Retina (tissue), 1 donor: Measurements from ENCODE around the gene ROBO4.
A peak's percentile ranks its signal among the peaks of the same experiment; 100 is the strongest.

ENCODE experiments used
- DNase-seq: peaks from one replicate; pipeline ENCODE4 v3.0.0-alpha.2; 2016

The ROBO4 gene

DNA sequence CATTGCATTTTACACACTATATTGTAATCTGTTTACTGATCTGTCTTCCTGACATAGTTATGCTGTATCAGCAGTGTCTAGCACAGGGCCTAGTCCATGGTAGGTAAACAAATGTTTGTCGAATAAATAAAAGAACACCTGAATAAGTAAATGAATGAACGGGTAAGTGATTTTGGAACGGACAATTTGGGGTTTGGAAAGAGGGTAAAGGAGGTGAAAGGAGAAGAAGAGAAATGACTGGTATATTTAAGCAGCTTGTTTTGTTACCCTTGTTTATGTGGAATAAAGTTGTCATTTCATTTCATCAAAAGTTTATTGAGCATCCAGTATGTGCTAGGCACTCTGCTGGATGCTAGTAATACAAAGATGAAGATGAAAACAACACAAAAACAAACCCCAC is 21.3 kb upstream of the ROBO4 start, which contains the start of gene HEPN1:
Gene HEPN1, plus strand, starts transcription at position 301 of the 400 bp plus-strand sequence.
- no peak for DNase-seq

DNA sequence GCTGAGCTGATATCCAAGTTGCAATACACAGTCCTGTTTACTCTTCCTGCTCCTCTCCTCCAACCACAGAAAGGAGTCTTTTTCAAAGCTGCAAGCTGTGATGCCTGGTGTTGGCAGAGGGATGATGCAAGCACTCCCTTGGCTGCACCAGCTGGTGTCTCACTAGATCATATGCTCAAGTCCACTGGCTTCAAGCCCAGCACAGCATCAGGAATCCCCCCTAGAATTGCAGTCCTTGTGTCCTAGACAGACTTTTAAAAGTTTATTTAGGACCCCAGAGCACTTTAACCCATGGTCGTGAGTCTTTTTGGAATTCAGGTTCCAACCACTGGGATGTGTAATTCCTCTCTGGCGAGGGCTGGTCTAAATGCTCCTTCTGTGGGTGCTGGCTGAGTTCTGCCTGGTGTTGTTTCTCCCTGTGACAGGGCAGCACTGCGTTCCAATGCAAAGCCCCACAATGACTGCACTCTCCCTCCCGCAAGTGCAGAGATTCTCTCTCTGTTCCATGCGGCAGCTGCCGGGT is 19.5 kb upstream of the ROBO4 start:
- DNase-seq, result no peak

DNA sequence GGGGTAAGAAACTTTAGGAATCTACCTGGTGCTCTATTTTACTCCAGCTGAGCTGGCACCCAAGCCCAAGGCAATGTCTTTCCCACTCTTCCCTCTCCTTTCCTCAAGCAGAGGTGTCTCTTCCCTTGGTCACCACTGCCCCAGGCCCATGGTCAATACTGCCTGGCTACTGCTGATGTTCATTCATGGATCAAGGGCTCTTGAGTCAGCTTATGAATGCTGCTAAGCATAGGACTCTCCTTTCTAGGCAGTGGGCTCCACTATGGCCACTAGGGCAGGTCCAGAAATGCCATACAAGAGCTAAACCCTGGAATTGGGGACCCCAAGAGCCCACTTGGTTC is 18.7 kb upstream of the ROBO4 start:
- DNase-seq, result no peak

DNA sequence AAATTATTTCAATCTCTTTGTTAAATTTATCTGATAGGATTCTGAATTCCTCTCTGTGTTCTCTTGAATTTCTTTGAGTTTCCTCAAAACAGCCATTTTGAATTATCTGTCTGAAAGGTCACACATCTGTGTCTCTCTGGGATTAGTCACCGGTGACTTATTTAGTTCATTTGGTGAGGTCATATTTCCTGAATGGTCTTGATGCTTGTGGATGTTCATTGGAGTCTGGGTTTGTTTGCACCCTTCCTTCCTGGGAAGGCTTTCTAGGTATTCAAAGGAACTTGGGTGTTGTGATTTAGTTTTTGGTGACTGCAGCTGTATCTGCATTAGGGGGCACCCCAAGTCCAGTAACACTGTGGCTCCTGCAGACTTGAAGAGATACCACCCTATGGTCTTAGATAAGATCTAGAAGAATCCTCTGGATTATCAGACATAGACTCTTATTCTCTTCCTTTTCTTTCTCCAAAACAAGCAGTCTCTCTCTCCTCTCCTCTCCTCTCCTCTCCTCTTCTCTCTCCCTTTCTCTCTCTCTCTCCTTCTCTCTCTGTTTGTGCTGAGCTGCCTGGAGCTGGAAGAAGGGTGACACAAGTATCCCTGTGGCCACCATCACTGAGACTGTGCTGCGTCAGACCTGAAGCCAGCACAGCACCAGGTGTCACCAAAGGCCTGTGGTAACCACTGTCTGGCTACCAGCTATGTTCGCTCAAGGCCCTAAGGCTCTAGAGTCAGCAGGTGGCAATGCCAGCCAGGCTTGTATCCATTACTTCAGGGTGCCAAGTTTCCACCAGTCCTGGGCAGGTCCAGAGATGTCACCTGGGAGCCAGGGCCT is 18.1 kb upstream of the ROBO4 start:
- no peak for DNase-seq

DNA sequence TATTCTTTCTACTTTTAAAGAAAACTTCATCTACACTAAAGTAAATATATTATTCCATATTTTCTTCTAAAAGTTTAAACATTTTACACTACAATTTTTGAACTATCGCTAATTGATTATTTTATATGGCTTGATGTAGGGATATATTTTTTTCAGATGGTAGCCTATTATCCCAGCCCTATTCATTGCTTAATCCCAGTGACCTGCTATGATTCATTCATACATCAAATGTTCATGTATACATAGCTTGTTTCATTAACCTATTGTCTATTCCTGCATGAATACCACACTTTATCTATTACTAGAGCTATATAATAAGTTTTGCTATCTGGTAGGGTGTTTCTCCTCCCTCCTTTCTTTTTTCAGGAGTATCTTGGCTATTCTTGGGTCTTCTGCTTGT is 5.0 kb upstream of the ROBO4 start:
- no peak for DNase-seq

DNA sequence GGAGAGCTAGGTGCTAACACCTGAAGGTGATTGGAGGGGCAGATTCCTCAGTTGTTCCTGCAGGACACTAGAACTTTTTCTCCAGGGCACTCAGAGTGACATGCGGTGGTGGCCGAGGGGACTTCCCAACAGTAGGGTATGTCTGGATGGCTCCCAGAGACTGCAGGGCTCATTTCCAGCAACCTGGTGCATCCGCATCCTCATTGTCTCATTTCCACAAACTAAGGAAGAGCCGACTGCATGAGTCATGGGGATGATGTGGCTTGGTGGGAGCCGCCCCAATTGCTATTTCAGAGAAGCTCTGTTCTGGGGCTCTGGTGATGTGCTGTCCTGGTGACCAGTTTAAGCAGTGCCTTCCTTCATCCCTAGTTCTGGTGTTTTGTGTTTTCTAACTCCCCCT is 2.8 kb upstream of the ROBO4 start:
- no peak for DNase-seq

DNA sequence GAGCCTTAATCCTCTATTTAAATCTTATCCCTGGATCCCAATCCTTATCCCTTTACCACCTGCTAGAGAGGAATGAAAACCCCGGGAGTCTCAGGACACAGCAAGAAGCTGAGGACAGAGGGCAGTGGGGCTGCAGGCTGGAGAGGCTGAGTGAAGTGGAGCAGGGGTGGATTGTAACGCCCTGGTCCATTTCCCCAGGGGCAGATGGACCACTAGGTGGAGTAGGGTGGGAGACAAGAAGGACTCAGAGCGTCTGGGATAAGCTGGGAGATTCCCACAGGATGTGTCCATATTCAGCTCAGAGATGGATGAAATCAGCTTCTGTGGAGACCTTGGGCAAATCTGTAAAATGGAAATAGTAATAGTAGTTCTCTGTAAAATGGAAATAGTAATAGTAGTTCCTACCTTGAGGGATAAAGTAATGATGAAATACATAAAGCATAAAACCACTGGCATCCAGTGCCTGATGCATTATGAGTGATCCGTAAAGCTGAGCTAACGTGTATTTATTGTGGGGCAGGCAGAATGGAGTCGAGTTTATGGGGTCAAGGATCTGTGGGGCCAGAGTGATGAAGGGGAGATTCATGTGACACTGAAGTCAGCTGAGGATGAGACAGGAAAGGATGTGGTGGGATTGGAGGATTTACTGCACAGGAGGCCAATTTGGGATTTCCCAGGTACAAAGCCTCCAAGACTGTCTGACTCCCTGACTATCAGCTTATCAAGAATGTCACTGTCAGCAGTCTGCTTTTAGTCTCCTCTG is 1.9 kb upstream of the ROBO4 start:
- DNase-seq, result no peak

DNA sequence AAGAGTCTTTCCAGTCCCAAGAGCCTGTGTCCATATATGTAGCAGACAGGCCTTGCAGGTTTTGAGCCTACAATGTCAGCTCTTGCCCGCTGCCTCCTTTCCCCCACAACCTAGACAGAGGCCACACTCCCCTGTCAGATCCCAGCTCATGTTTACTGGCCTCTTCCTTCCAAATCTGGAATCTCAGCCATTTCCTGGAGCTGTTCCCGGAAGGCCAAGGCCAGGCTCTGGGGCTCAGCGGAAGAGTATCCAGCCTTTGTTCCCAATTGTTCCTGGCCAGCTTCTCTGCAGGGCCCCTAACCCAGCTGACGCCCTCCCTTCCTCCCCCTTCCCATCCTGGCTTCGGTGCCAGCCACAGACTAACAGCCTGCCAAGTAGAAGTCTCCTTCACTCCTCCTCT is 1.0 kb upstream of the ROBO4 start:
- no peak for DNase-seq

DNA sequence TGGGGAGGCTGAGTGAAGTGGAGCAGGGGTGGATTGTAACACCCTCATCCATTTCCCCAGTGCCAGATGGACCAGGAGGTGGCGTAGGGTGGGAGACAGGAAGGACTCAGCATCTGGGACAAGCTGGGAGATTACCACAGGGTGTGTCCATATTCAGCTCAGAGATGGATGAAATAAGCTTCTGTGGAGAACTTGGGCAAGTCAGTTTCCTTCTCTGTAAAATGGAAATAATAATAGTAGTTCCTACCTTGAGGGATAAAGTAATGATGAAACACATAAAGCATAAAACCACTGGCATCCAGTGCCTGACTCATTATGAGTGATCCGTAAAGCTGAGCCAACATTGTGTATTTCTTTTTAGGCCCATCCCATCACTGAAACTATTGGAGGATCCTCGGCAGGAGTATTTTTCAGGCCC is 607 bp upstream of the ROBO4 start:
- no peak for DNase-seq

DNA sequence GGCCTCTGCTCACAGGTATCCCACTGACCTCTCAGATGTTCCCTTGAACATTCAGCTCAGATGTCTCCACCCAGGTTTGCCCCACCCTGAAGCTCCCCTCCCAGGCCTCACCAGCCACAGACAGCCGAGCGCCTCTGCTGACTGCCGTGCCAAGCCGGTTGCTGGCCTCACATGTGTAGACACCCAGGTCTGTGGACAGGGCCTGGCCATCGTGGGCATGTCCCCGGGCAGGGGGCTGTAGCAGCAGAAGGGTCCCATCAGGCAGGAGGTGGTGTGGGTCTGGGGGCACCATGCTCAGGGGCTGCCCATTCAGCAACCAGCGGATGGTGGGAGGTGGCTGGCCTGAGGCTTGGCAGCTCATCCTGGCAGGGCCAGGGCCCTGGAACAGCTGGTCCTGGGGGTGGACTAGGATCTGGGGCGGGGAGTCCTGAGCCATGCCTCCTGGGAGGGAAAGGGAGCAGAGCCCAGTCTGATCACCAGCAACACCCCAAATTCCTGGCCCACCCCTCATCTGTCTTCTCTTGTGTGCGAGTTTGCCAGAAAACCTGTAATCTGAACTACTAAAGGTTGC is 759 bp downstream of the ROBO4 start:
- no peak for DNase-seq

DNA sequence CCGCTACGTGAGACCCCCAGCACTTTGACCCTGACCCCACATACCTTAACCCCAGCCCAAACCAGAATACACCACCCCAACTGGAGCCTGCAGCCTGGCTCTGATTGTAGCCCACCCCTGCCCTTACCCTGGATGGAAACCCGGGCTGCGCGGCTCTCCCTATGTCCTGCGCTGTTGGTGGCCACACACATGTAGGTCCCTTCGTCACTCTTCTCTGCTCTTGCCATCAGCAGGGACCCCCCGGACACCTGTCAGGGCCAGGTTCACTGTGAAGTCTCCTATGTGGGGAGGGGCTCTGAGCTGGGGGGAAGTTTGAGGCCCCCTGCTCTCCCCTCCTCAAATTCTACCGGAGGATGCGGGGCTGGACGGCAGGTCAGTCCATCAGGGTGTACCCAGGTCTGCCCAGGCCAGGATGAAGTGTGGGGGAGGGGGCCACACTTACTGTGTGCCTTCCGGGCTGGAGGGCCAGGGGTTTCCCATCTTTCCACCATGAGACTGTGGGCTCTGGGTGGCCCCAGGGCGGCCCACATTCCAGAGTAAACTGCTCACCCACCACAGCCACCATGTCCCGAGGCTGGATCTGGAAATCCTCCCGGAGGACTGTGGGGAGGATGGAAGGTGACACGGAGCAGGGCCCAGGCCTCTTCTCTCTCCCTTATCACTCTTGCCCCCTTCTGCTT is 1.5 kb downstream of the ROBO4 start:
- DNase-seq, result no peak

DNA sequence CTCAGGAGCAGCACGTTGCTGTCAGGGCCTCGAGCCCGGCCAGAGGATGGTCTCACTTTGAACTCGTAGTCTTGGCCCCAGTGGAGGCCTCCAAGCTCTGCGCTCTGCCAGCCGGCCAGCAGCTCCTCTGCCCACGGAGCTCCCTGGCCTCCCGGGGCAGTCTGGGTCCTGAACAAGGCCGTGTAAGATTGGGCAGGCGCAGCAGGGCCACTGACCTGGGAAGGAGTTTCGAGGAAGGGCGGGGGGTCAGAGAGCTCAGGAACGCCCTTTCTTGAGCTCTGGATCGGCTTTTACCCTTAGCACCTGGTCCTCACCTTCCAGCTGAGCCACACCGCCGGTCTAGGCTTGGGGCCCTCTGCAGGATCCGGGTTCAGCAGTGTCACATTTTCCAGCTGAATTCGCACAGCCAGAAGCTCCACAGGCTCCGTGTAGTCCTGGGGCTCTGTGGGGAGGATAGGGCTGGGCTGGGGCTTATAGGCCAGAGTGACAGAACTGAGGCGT is 2.1 kb downstream of the ROBO4 start:
- no peak for DNase-seq

DNA sequence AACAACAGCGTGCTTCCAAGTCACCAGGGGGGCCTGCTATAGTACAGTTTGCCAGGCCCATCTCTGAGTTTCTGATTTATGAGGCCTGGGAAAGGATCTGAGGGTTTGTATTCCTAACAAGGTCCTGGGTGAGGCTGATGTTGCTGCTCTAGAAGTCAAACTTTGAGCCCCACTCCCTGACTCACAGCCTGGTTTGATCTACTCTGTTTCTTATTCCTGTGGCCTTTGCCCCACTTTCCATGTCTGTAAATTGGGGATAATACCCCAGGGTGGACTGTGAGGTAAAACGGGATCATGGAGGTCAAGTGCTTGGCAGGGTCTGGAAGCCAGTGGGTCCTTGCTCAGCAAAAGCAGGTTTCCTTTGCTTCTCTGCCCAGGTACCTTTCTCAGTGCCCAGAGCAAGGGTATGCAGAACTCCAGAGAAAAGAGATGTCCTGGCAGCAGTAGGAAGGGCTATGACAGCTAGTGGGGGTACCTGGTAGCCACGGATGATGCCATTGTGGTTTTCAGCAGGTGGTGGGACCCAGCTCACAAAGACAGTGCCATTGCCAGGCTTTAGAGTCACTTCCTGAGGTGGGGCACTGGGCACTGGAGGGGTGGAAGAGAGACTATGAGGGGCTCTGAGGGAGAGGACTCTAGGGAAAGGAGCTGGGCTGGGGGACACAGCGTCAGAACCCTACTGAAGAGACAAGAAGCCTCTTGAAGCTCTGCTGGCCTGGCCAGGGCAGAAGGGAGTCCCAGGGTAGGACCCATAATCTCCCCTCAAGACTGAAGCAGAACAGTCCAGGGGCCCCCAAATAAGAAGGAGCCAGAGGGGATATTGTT is 2.8 kb downstream of the ROBO4 start:
- DNase-seq, result no peak

DNA sequence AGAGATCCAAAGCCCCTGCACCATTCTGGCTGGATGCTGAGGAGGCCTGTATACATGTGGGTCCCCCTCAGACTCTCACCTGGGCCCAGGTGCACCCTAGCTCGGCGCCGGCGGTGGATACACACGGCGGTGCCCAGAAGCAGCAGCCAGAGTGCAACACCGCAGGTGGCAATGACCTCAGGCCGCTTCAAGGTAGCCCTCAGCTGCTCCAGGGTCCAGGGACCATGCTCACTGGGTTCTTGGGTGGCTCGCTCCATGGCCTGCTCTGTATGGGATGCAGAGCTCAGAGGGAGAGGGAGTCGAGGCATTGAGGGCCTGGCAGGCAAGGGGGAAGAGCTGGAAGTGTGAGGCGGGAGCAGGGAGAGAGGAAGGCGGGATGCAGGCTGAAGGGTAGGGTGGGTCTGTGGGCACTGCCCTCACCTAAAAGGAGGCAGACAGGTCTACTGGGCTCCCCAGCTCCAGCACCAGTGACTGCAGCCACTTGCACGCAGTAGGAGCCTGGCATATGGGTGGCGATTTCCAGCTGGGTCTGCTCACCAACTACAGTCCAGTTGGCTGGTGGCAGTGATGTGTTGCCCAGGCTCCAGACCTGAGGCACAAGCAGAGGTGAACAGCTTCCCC is 3.8 kb downstream of the ROBO4 start:
- DNase-seq, result no peak

DNA sequence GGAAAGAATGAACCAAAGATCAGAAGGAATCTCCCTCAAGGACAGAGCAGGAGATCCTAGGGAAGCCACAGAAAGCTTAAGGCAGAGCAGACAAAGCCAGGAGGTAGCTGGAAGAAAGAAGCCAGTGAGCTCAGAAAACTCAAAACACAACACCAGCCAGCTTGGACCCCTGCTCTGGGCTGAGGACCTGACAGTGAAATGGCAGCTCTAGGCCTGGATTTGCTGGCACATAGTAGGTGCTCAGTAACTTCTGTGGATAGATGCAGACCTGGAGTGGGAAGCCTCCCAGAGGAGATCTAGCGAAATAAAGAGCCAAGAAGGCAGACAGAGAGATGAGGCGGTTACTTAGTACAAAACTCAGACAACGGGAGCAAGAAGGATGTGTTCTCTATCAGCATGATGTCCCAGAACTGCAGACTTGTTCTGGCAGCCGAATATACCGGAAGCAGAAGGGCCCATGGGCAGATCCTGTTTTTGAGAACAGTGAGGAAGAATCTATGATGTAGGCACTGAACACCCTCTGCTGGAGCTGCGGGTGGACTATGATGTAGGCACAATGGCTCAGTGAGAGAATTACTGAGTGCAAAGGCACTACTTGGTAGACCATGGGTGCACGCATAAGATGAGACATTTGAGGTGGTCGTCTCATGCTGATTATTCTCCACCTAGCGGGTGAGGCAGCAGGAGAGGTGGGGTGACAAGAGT is 4.8 kb downstream of the ROBO4 start:
- DNase-seq, result no peak

DNA sequence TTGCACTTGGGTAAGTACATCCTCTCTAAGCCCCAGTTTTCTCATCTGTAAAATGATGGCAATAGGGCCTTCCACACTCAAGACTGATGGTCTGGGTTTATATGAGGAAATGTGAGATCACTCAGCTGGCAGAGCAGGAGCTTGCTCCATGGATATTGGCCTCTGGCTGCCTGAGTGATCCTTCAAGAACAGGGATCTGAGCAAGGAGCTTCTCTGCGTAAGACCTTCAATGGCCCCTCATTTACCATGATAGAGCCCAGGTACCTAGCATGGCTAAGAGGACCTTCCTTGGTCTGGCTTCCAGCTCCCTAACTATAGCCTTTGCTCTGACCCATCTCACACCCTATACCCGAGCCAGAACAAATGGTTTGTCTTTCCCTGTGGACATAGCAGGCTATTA is 5.5 kb downstream of the ROBO4 start:
- DNase-seq, result no peak

DNA sequence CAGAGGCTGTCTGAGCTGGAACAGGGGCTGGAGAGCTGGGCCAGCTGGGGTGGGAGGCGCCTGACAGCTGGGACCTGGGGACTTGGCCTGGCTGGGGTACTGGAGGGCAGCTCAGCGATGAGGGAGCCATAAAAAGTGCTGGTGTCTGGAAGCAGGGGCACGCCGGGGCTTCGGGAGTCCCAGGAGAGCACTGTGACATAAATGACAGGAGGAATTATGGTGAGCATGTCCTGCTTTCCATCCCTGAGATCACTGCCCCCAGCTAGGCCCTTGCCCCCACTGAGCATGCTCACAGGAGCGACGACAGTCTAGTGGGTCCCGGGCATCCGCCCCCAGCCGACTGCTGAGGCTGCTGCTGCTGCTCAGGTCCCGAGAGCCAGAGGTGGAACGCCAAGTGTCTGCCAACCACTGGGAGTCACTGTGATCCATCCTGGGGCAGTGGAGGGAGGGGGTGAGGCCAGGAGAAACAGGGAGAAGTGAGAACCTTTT is 6.2 kb downstream of the ROBO4 start:
- peak; percentile 58 for DNase-seq

DNA sequence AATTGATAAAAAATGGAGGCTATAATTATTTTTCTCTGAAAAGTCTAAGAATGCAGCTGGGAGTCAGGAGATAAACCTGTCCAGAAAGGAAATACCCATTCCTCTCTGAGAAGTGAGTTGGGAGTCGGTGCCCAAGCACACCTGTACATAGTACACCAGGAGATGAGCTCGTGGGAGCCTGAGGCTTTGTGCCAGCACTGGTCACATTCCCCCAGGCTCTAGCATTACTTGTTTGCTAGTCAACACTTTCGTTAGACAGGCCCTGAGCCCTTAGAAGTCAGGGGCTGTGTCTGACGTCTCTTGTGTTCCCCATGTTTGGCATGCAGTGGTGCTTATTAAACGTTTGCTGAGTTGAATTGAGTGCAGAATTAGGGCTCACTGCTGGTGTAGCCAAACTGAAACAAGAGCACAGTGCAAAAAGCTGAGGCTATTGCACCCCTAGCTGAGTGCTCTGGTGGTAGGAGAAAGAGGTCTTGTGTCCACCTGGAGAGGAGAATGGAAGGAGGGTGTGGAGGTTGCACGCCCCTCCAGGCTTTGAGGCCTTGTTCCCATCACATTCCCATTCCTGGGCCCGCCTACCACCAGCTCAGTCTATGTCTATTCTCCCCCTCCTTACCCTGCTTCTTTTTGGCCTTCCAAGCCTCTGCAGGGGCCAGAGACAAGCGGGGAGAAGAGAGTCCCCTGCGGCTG is 6.8 kb downstream of the ROBO4 start:
- DNase-seq, result no peak

DNA sequence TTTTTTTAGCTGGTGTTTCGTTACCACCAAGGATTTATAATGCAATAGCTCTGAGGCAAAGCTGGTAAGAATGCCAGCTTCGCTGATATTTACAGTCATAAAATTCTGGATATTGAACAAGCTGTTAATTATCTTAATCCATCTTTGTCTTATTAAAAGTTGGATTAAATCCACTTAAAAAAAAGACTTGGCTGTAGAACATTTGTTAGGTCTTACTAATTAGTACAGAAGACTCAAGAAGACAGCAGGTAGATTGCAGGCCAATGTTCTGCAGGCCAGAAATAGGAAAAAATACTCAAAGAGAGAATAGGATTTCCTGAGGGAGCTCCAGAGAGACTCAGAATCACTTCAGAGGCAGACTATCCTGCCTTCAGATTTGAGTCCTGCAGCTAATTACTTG is 7.5 kb downstream of the ROBO4 start:
- no peak for DNase-seq
